Neural progenitor cell (in vitro differentiated cells): ENCODE measurements around the gene DSG1. TPM values are rescaled to one million over a fixed set of nuclear protein-coding genes. Genes with fewer than 3 reads are reported as not detected.
A peak's percentile ranks its signal among the peaks of the same experiment; 100 is the strongest.

Experiments
- DNase-seq: peaks from one replicate; pipeline ENCODE4 v3.0.0-alpha.2; 2016; ENCODE audit warnings: low spot score
- H2AFZ ChIP-seq: fragments of 200-600 bp; sonication (generic); replicated peaks from 2 replicates; pipeline ENCODE4 v1.6.1; 2016; ENCODE audit warnings: antibody characterized with exemption
- H3F3A ChIP-seq: fragments of 200-600 bp; sonication (generic); 2 replicates; pipeline ENCODE4 v1.6.1; 2016; ENCODE audit warnings: antibody characterized with exemption, low read depth
- H3K27ac ChIP-seq: fragments of 200-600 bp; sonication (generic); 2 replicates; pipeline ENCODE4 v1.5.1; 2016; ENCODE audit warnings: mild to moderate bottlenecking
- H3K27me3 ChIP-seq: fragments of 200-600 bp; sonication (generic); 2 replicates; pipeline ENCODE4 v1.6.1; 2016; ENCODE audit warnings: mild to moderate bottlenecking, moderate library complexity
- H3K36me3 ChIP-seq: fragments of 200-600 bp; sonication (generic); 2 replicates; pipeline ENCODE4 v1.5.1; 2016
- H3K4me1 ChIP-seq: fragments of 200-600 bp; sonication (generic); 2 replicates; pipeline ENCODE4 v1.6.1; 2016; ENCODE audit warnings: mixed run types
- H3K4me2 ChIP-seq: fragments of 200-600 bp; sonication (generic); 2 replicates; pipeline ENCODE4 v1.6.1; 2016
- H3K4me3 ChIP-seq: fragments of 200-600 bp; sonication (generic); 2 replicates; pipeline ENCODE4 v1.5.1; 2016
- H3K79me2 ChIP-seq: fragments of 200-600 bp; sonication (generic); 2 replicates; pipeline ENCODE4 v1.6.1; 2016; ENCODE audit warnings: low read depth
- H3K9ac ChIP-seq: fragments of 200-600 bp; sonication (generic); 2 replicates; pipeline ENCODE4 v1.6.1; 2016
- H3K9me3 ChIP-seq: fragments of 200-600 bp; sonication (generic); 2 replicates; pipeline ENCODE4 v1.5.1; 2016; ENCODE audit warnings: low read depth
- H4K20me1 ChIP-seq: fragments of 200-600 bp; sonication (generic); 2 replicates; pipeline ENCODE4 v1.6.1; 2016; ENCODE audit warnings: low read depth
- H3K27ac Mint-ChIP-seq: 3 replicates; pipeline ENCODE4 v1.8.0; 2021; ENCODE audit warnings: mixed read lengths
- H3K27me3 Mint-ChIP-seq: 2 replicates; pipeline ENCODE4 v1.8.0; 2022; ENCODE audit warnings: low read depth, mild to moderate bottlenecking, inconsistent platforms, moderate library complexity, mixed read lengths; ENCODE audit not compliant: insufficient read depth
- H3K36me3 Mint-ChIP-seq: 3 replicates; pipeline ENCODE4 v1.8.0; 2021; ENCODE audit warnings: mixed read lengths
- H3K4me1 Mint-ChIP-seq: 3 replicates; pipeline ENCODE4 v1.8.0; 2021; ENCODE audit warnings: mixed read lengths
- H3K4me3 Mint-ChIP-seq: 3 replicates; pipeline ENCODE4 v1.8.0; 2021; ENCODE audit warnings: mild to moderate bottlenecking, moderate library complexity, mixed read lengths
- H3K9me3 Mint-ChIP-seq: 3 replicates; pipeline ENCODE4 v1.8.0; 2020; ENCODE audit warnings: mixed read lengths
- EZH2 ChIP-seq: fragments of 200-600 bp; sonication (generic); IDR thresholded peaks from 2 replicates; pipeline ENCODE4 v1.6.1; 2017; ENCODE audit warnings: antibody characterized with exemption, mild to moderate bottlenecking, moderate library complexity
- EZH2phosphoT487 ChIP-seq: fragments of 200-600 bp; sonication (generic); IDR thresholded peaks from 2 replicates; pipeline ENCODE4 v1.6.1; 2017; ENCODE audit warnings: antibody characterized with exemption
- total RNA-seq: library from RNA; depleted of rRNA; stranded (reverse); fragments of >200 nt; gene quantifications from 2 replicates; pipeline ENCODE4 v1.2.3, GENCODE V29; 2015; ENCODE audit warnings: low replicate concordance
- TF ChIP-seq, protein P1 (sequence below): fragments of 200-600 bp; sonication (generic); IDR thresholded peaks from 2 replicates; pipeline ENCODE4 v1.5.1; 2017; ENCODE audit warnings: antibody characterized with exemption, mild to moderate bottlenecking

DSG1 gene
- total RNA-seq, 1 donor from 2014 or later = not detected

DNA sequence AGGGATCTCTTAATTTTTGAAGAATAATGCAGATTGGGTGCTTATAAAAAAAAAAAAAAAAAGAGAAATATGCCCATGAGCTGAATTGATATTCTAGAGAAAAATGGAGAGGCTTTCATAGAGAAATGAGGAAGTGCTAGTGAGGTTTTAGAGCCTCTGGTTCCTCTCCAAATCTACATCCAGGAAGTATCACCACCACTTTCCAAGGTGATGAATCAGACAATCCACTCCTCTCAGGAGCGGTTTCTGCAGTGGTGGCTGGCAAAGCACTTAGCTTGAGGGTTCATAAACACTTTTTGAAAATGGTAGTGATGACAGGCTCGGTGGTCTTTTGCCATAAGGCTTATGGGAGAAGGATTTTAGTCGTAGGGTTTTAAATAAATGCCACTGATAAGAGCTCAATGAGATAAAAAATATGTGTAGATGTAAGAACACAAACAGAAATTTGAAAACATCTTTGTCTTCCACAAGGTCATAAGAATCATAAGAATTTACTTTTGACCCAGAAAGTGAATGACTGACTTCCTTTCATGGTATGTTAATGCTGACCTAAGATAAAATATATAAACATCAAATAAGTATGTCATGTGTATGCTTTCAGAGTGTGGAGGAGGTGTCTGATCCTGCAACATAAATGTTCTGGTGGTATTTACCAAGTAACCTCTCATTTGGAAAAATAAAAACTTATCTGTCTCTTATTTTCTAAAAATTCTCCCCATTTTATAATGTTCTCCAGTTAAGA is 42.1 kb upstream of the DSG1 start:
- no peak for DNase-seq
- no peak overlapping the region for H3K4me3 Mint-ChIP-seq
- H3K27me3 Mint-ChIP-seq = no peaks in the 10 kb centered on the region
- H3K36me3 Mint-ChIP-seq = no peaks in the 10 kb centered on the region
- no peaks in the 10 kb centered on the region for H3K9me3 Mint-ChIP-seq
- H3K36me3 ChIP-seq = no peaks in the 10 kb centered on the region
- no peak overlapping the region for H3K9ac ChIP-seq
- H3F3A ChIP-seq = no peaks in the 10 kb centered on the region
- H3K4me1 Mint-ChIP-seq = peaks cover 2% of the 10 kb centered on the region
- H3K27me3 ChIP-seq = no peaks in the 10 kb centered on the region
- H3K27ac ChIP-seq = no peak overlapping the region
- TF ChIP-seq, protein P1, sequence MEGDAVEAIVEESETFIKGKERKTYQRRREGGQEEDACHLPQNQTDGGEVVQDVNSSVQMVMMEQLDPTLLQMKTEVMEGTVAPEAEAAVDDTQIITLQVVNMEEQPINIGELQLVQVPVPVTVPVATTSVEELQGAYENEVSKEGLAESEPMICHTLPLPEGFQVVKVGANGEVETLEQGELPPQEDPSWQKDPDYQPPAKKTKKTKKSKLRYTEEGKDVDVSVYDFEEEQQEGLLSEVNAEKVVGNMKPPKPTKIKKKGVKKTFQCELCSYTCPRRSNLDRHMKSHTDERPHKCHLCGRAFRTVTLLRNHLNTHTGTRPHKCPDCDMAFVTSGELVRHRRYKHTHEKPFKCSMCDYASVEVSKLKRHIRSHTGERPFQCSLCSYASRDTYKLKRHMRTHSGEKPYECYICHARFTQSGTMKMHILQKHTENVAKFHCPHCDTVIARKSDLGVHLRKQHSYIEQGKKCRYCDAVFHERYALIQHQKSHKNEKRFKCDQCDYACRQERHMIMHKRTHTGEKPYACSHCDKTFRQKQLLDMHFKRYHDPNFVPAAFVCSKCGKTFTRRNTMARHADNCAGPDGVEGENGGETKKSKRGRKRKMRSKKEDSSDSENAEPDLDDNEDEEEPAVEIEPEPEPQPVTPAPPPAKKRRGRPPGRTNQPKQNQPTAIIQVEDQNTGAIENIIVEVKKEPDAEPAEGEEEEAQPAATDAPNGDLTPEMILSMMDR = no peak
- TF ChIP-seq EZH2 = no peak
- no peak for TF ChIP-seq EZH2phosphoT487
- H3K4me1 ChIP-seq = no peaks in the 10 kb centered on the region
- no peak overlapping the region for H3K4me3 ChIP-seq
- H3K9me3 ChIP-seq = no peaks in the 10 kb centered on the region
- H3K27ac Mint-ChIP-seq = no peak overlapping the region
- H4K20me1 ChIP-seq = no peaks in the 10 kb centered on the region
- H3K4me2 ChIP-seq = no peak overlapping the region
- H3K79me2 ChIP-seq = no peaks in the 10 kb centered on the region
- H2AFZ ChIP-seq = no peak overlapping the region

DNA sequence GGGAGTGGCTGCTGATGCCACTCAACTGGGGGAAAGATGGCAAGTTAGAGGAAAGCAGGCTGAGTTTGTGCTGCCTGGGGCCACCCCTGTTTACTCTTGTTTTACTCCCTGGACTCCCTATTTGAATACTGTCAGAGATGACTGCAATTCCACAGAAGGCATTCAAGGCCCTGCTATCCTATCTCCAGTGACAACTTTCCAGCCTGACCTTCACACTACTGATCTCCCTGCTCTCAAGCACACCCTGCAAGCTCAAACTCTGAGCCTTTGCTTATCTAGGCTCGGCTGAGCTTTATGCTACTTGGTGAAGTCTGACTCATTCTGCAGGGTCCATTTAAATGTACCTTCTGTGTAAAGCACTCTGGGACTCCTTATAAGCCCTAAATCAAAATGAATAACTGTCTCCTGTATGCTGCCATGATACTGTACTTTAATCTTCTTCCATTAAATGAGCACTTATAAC is 39.3 kb upstream of the DSG1 start:
- no peak overlapping the region for H3K4me2 ChIP-seq
- H3K27ac Mint-ChIP-seq = no peak overlapping the region

DNA sequence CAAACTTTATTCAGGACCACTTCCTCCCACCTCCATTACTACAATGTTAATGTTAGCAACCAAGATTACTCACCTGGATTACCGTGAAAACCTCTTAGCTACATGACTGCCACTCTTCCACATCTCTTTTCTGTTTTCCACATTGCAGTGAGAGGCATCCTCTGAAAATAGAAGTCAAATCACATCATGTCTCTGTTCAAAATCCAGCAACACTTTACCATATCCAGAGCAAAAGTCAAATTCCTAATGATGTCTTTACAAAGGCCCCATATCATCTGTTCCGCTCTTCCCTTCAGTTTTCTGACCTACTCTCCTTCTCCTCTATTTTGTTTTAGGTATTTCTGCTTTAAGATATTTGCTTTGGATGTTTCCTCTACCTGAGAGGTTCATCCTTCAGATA is 37.5 kb upstream of the DSG1 start:
- Histone ChIP-seq H3K79me2 (no peaks in the 10 kb centered on the region), H3K9ac (no peak overlapping the region), H3K27me3 (no peaks in the 10 kb centered on the region), H4K20me1 (no peaks in the 10 kb centered on the region), H3K4me1 (no peaks in the 10 kb centered on the region), H3K4me2 (no peak overlapping the region), H3K9me3 (no peaks in the 10 kb centered on the region), H3F3A (no peaks in the 10 kb centered on the region), H3K27ac (no peak overlapping the region), H3K4me3 (no peak overlapping the region), H2AFZ (no peak overlapping the region), H3K36me3 (no peaks in the 10 kb centered on the region)
- Mint-ChIP-seq H3K36me3 (no peaks in the 10 kb centered on the region), H3K27me3 (no peaks in the 10 kb centered on the region), H3K27ac (no peak overlapping the region), H3K4me1 (no peaks in the 10 kb centered on the region), H3K9me3 (no peaks in the 10 kb centered on the region), H3K4me3 (no peak overlapping the region)
- TF ChIP-seq, protein P1 = no peak
- TF ChIP-seq EZH2 (no peak), EZH2phosphoT487 (no peak)
- DNase-seq = no peak

More for the DNA sequence above, 39.3 kb upstream of the DSG1 start:
- H3K4me3 Mint-ChIP-seq = no peak overlapping the region
- H3K36me3 Mint-ChIP-seq = no peaks in the 10 kb centered on the region
- H3K4me1 ChIP-seq = no peaks in the 10 kb centered on the region
- no peaks in the 10 kb centered on the region for H3K27me3 Mint-ChIP-seq
- no peaks in the 10 kb centered on the region for H3K9me3 ChIP-seq
- no peaks in the 10 kb centered on the region for H4K20me1 ChIP-seq
- no peak for DNase-seq
- no peak overlapping the region for H3K9ac ChIP-seq
- peaks cover 2% of the 10 kb centered on the region for H3K4me1 Mint-ChIP-seq
- H3K4me3 ChIP-seq = no peak overlapping the region
- no peaks in the 10 kb centered on the region for H3K27me3 ChIP-seq
- peak overlapping the region; percentile 51 for H2AFZ ChIP-seq
- no peaks in the 10 kb centered on the region for H3K9me3 Mint-ChIP-seq
- no peaks in the 10 kb centered on the region for H3F3A ChIP-seq
- H3K79me2 ChIP-seq = no peaks in the 10 kb centered on the region
- no peak for TF ChIP-seq EZH2phosphoT487
- no peak for TF ChIP-seq EZH2
- TF ChIP-seq, protein P1 = no peak
- no peak overlapping the region for H3K27ac ChIP-seq
- H3K36me3 ChIP-seq = no peaks in the 10 kb centered on the region
